GM18526 (cell line): ENCODE measurements around the gene SLC27A6.

Source experiments
- POLR2A ChIP-seq: IDR thresholded peaks from 3 replicates; pipeline ENCODE4 v1.6.1; 2011; ENCODE audit not compliant: insufficient read length; ENCODE audit errors: extremely low read depth

The SLC27A6 gene

GRCh38 chr5:129078660-129079059, 113.4 kb downstream of the SLC27A6 start:
- TF ChIP-seq POLR2A = no peak

GRCh38 chr5:129079496-129079895, 114.2 kb downstream of the SLC27A6 start:
- TF ChIP-seq POLR2A = no peak

DNA sequence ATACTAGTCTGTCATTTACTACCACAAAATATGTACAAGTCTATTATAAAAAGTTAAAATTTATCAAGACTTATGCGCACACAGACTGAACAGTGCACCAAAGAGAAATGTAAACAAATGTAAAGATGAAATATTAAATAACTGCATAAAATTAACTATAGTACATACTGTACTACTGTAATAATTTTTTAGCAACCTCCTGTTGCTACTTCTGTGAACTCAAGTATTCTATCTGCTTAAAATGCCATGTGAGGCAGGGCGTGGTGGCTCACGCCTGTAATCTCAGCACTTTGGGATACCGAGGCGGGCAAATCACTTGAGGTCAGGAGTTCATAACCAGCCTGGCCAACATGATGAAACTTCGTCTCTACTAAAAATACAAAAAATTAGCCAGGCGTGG, 115.5 kb downstream of the SLC27A6 start:
- TF ChIP-seq POLR2A = no peak

DNA sequence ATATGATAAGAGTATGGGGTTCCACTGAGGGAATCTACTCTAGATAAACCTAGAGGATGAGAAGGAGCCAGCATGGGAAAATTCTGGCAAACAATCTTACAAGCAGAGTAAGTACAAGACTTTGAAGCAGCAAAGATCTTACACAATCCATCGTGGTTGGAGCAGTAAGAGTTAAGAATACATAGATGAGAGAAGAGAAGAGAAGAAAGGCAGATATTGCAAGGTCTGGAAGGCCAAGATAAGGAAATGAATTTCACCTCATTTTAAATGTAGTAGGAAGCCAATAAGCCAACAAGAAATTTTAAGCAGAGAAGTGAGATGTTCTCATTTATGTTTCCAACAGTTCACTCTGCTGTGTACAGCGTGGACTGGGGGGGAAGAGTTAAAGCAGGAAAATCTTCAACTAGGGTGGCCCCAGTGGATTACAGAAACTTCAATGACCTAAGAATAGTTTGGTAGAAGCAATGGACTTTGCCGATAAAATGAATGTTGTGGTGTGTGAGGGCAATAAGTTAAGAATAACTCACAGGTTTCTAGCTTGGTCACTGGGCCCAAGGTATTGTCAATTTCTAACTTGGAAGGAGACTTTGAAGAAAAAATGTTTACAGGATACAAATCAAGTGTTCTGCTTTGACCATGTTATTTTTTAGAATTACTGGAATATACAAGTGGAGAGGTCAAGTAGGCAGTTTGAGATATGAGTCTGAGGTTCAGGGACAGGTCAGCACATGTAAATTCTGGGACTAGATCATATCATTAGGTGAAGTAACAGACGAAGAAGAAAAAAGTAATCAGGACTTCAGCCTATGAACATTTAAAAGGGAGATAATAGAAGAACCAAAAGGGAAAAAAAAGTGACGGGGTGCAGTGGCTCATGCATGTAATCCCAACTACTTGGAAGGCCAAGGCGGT, 117.2 kb downstream of the SLC27A6 start:
- TF ChIP-seq POLR2A = no peak
